ENCODE measurements around the gene SPOCK3.
A peak's percentile ranks its signal among the peaks of the same experiment; 100 is the strongest.
"Not testable (repeated sequence)": the region's sequence is repeated elsewhere in the genome, so short reads cannot be mapped to it uniquely, and the experiment has no call there.

SPOCK3 gene

GRCh38 chr4:167234316-167234881 lies at the start of gene SPOCK3:
Gene SPOCK3 (minus strand): TSS chr4:167234494.
- Histone ChIP-seq H3K4me1 (ENCODE audit: control insufficient read depth, insufficient read depth, low read length) (peaks cover 4% of the 10 kb centered on the region), H3K9ac (ENCODE audit: low read depth, low read length) (peak within 1 kb of the TSS; percentile 8), H3K27me3 (ENCODE audit: control insufficient read depth, insufficient read depth, low read length) (peaks cover 37% of the 10 kb centered on the region), H3K9me3 (ENCODE audit: control insufficient read depth, insufficient read depth, low read length) (no peaks in the 10 kb centered on the region), H3K36me3 (ENCODE audit: control insufficient read depth, insufficient read depth, low read length) (no peaks in the 10 kb centered on the region), H3K4me3 (ENCODE audit: low read depth, low read length) (peak within 1 kb of the TSS; percentile 86)

DNA sequence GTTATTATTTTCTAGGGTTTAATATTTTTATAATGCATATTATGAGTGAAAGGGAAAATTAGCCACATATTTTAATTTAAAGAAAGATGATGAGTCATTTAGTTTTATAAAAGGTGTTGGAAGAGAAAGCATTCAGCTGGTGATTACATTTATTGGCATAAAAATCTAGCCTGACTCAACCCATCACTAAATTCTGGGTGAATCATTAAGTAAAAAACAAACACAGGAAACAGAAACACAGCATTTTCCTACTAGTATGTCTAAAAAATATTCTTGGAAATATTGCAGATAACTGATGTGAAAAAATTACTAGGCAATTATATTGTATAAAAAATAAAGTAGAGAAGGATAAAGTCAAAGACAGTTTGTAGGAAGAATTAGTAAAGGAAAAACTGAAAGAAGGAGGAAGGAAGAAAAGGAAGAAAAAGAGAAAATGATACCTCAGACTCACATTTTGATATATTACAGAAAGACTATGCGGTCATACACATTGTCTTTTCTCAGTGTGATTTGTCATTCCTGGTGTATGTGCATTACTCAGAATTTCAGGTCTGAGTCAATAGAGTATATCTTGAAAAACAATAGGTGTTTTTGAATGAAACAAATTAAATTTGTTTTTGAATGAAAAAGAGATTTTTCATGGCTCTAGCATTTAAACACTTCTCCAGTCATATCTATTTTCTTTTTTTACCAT lies 48.0 kb upstream of the SPOCK3 start:
- peak overlapping the region; percentile 48 for H3K4me3 ChIP-seq (ENCODE audit: low read depth, low read length)
- H3K4me1 ChIP-seq (ENCODE audit: control insufficient read depth, insufficient read depth, low read length), result no peaks in the 10 kb centered on the region
- no peak overlapping the region for H3K9ac ChIP-seq (ENCODE audit: low read depth, low read length)
- H3K36me3 ChIP-seq (ENCODE audit: control insufficient read depth, insufficient read depth, low read length), result no peaks in the 10 kb centered on the region
- H3K27me3 ChIP-seq (ENCODE audit: control insufficient read depth, insufficient read depth, low read length), result no peaks in the 10 kb centered on the region
- H3K9me3 ChIP-seq (ENCODE audit: control insufficient read depth, insufficient read depth, low read length), result no peaks in the 10 kb centered on the region

DNA sequence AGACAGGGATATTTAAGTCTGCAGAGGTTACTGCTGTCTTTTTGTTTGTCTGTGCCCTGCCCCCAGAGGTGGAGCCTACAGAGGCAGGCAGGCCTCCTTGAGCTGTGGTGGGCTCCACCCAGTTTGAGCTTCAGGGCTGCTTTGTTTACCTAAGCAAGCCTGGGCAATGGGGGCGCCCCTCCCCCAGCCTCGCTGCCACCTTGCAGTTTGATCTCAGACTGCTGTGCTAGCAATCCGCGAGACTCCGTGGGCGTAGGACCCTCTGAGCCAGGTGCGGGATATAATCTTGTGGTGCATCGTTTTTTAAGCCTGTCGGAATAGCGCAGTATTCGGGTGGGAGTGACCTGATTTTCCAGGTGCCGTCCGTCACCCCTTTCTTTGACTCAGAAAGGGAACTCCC lies 47.3 kb upstream of the SPOCK3 start:
- not testable (repeated sequence) for H3K9me3 ChIP-seq (ENCODE audit: control insufficient read depth, insufficient read depth, low read length); H3K27me3 ChIP-seq (ENCODE audit: control insufficient read depth, insufficient read depth, low read length); H3K36me3 ChIP-seq (ENCODE audit: control insufficient read depth, insufficient read depth, low read length); H3K4me1 ChIP-seq (ENCODE audit: control insufficient read depth, insufficient read depth, low read length); H3K9ac ChIP-seq (ENCODE audit: low read depth, low read length)
- H3K4me3 ChIP-seq (ENCODE audit: low read depth, low read length), result peak overlapping the region; percentile 48

DNA sequence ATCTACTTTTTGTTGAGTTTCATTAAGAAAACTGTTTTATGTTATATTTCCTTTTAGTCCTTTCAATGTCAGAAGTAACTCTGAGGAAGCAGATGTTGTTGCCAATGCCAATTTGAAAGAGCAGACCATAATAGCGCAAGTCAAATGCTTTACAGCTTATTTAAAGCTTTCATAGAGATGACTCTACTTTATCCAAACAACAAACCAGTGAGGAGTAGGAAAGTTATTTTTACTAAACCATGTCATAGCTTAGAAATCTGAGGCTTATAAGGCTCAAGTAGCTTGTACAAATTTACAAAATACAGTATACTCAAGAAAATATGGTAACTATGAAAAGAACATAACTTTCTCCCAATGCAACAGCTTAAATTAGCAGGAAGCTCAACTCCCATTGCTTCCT lies 40.1 kb upstream of the SPOCK3 start:
- Histone ChIP-seq H3K27me3 (ENCODE audit: control insufficient read depth, insufficient read depth, low read length) (no peaks in the 10 kb centered on the region), H3K9me3 (ENCODE audit: control insufficient read depth, insufficient read depth, low read length) (no peaks in the 10 kb centered on the region), H3K4me1 (ENCODE audit: control insufficient read depth, insufficient read depth, low read length) (no peaks in the 10 kb centered on the region), H3K36me3 (ENCODE audit: control insufficient read depth, insufficient read depth, low read length) (no peaks in the 10 kb centered on the region), H3K4me3 (ENCODE audit: low read depth, low read length) (no peak overlapping the region), H3K9ac (ENCODE audit: low read depth, low read length) (no peak overlapping the region)

- Histone ChIP-seq H3K4me3 (ENCODE audit: low read depth, low read length) (no peak overlapping the region), H3K9me3 (ENCODE audit: control insufficient read depth, insufficient read depth, low read length) (no peaks in the 10 kb centered on the region), H3K4me1 (ENCODE audit: control insufficient read depth, insufficient read depth, low read length) (peaks cover 2% of the 10 kb centered on the region), H3K36me3 (ENCODE audit: control insufficient read depth, insufficient read depth, low read length) (no peaks in the 10 kb centered on the region), H3K9ac (ENCODE audit: low read depth, low read length) (no peak overlapping the region), H3K27me3 (ENCODE audit: control insufficient read depth, insufficient read depth, low read length) (no peaks in the 10 kb centered on the region)
Observed at GRCh38 chr4:167265231-167265630, 30.9 kb upstream of the SPOCK3 start.

DNA sequence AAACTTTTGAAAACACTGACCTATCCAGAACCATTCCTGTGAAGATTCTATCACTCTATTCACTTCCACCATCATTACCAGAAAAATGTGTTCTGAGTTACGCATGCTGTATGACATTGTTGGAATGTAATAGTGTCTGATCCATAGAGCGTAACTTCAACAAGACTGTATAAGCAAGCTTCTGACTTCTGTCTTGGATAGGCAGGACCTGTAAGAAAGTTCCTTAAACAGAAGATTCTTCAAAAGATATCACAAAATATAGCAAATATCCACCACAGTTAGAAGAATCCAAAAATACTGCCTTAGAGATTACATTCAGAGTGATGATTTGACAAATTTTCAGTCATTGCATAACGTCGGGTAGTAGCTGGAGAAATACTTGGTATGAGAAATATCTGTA lies 14.0 kb upstream of the SPOCK3 start:
- no peak overlapping the region for H3K9ac ChIP-seq (ENCODE audit: low read depth, low read length)
- H3K9me3 ChIP-seq (ENCODE audit: control insufficient read depth, insufficient read depth, low read length), result no peaks in the 10 kb centered on the region
- no peaks in the 10 kb centered on the region for H3K4me1 ChIP-seq (ENCODE audit: control insufficient read depth, insufficient read depth, low read length)
- H3K4me3 ChIP-seq (ENCODE audit: low read depth, low read length), result no peak overlapping the region
- H3K27me3 ChIP-seq (ENCODE audit: control insufficient read depth, insufficient read depth, low read length), result no peaks in the 10 kb centered on the region
- no peaks in the 10 kb centered on the region for H3K36me3 ChIP-seq (ENCODE audit: control insufficient read depth, insufficient read depth, low read length)

GRCh38 chr4:167239627-167240026 lies 5.3 kb upstream of the SPOCK3 start:
- peaks cover 10% of the 10 kb centered on the region for H3K27me3 ChIP-seq (ENCODE audit: control insufficient read depth, insufficient read depth, low read length)
- no peaks in the 10 kb centered on the region for H3K9me3 ChIP-seq (ENCODE audit: control insufficient read depth, insufficient read depth, low read length)
- no peak overlapping the region for H3K4me3 ChIP-seq (ENCODE audit: low read depth, low read length)
- H3K4me1 ChIP-seq (ENCODE audit: control insufficient read depth, insufficient read depth, low read length), result no peaks in the 10 kb centered on the region
- no peak overlapping the region for H3K9ac ChIP-seq (ENCODE audit: low read depth, low read length)
- no peaks in the 10 kb centered on the region for H3K36me3 ChIP-seq (ENCODE audit: control insufficient read depth, insufficient read depth, low read length)

DNA sequence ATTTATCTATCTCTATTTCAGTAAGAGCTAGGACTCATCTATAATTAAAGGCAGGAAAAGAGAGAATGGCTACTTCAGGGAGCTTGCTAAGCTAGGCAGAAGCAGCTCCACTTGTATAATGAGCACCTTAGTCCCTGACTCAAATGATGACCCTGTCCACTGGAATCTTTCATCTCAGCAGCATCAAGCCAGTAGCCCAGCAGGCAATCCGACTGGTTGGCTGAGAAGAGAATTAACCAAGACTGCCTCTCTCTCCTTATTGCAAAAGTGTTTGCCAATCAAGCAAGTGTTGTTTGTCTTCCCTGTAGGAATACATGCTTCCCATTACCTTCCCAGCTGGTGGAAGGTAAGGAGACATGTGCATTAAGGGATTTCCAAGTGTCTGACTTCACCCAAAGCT lies 3.9 kb upstream of the SPOCK3 start:
- H3K4me1 ChIP-seq (ENCODE audit: control insufficient read depth, insufficient read depth, low read length), result no peaks in the 10 kb centered on the region
- H3K9ac ChIP-seq (ENCODE audit: low read depth, low read length), result no peak overlapping the region
- no peaks in the 10 kb centered on the region for H3K36me3 ChIP-seq (ENCODE audit: control insufficient read depth, insufficient read depth, low read length)
- H3K9me3 ChIP-seq (ENCODE audit: control insufficient read depth, insufficient read depth, low read length), result no peaks in the 10 kb centered on the region
- H3K27me3 ChIP-seq (ENCODE audit: control insufficient read depth, insufficient read depth, low read length), result peaks cover 20% of the 10 kb centered on the region
- no peak overlapping the region for H3K4me3 ChIP-seq (ENCODE audit: low read depth, low read length)

DNA sequence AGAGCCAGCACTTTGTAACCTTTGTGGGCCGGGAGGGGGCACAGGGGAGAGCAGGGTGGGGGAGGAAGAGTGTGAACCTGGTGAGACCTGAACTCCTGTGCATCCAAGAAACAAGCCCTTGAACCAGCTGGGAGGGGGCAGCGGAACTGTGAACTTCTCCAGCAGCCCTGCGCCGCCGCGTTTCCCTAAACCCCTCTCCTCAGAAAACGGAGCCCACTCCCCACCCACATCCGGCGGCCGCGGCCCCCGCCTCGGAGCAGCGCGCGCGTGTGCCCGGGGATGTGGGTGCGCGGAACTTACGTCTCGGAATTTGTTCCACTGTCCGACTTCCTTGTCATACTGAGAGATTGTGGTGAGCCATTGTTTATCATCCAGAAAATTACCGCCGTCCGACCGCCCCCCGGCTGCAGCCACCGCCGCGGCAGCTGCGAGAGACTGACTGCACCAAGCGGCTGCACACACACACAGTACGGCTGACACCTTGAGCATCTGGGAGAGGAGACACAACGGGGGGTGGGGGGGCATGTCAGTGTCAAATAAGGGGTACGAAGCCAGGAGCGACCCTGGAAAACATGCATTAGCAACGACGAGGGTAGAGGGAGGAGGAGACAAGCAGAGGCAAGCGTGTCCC lies 494 bp downstream of the SPOCK3 start:
- H3K4me3 ChIP-seq (ENCODE audit: low read depth, low read length), result peak overlapping the region; percentile 86
- no peak overlapping the region for H3K9ac ChIP-seq (ENCODE audit: low read depth, low read length)
- H3K4me1 ChIP-seq (ENCODE audit: control insufficient read depth, insufficient read depth, low read length), result peaks cover 4% of the 10 kb centered on the region
- no peaks in the 10 kb centered on the region for H3K9me3 ChIP-seq (ENCODE audit: control insufficient read depth, insufficient read depth, low read length)
- no peaks in the 10 kb centered on the region for H3K36me3 ChIP-seq (ENCODE audit: control insufficient read depth, insufficient read depth, low read length)
- H3K27me3 ChIP-seq (ENCODE audit: control insufficient read depth, insufficient read depth, low read length), result peaks cover 37% of the 10 kb centered on the region

DNA sequence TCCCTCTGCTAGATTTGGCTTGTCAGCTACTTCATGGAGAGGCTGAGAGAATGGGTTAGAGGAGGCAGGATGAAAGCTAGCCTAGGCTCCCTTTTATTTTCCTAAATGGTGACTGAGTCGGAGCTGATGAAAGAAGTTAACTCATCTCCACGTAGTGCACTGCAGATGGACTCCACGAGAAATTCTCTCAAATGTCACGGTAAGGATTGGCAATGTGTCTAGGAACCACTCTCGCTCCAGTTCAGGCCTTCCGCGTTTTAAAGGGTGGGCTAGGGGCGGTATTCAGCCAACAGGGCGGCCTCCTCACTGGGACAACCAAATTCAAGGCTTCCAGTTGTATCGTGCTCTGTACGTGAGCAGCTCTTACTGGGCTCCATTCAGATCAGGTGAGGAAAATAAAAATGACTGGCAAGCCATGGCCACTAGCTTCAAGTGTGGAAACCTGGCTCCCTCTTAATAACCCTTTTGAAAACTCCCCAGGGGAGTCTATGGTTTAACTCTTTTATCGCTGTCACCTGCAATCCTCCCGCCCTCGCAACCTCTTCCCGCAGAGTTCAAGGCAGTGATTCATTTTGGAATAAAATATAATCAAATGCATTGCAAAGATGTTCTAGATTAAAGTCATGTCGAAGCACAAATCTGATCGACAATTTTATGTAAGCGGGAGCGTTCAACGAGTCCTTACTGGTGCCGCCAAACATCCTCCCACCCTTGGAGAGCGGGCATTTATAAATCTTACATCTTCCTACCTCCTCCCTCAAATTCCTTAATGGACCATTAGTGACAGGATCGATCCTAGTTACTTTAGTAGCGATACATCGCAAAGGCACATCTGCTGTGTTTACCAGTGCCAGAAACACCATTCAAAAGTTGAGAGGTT lies 1.2 kb downstream of the SPOCK3 start:
- Histone ChIP-seq H3K36me3 (ENCODE audit: control insufficient read depth, insufficient read depth, low read length) (no peaks in the 10 kb centered on the region), H3K4me3 (ENCODE audit: low read depth, low read length) (peak overlapping the region; percentile 86), H3K27me3 (ENCODE audit: control insufficient read depth, insufficient read depth, low read length) (peaks cover 37% of the 10 kb centered on the region), H3K9ac (ENCODE audit: low read depth, low read length) (no peak overlapping the region), H3K4me1 (ENCODE audit: control insufficient read depth, insufficient read depth, low read length) (peaks cover 4% of the 10 kb centered on the region), H3K9me3 (ENCODE audit: control insufficient read depth, insufficient read depth, low read length) (no peaks in the 10 kb centered on the region)

- peaks cover 37% of the 10 kb centered on the region for H3K27me3 ChIP-seq (ENCODE audit: control insufficient read depth, insufficient read depth, low read length)
- no peak overlapping the region for H3K9ac ChIP-seq (ENCODE audit: low read depth, low read length)
- no peak overlapping the region for H3K4me3 ChIP-seq (ENCODE audit: low read depth, low read length)
- peaks cover 4% of the 10 kb centered on the region for H3K4me1 ChIP-seq (ENCODE audit: control insufficient read depth, insufficient read depth, low read length)
- no peaks in the 10 kb centered on the region for H3K36me3 ChIP-seq (ENCODE audit: control insufficient read depth, insufficient read depth, low read length)
- H3K9me3 ChIP-seq (ENCODE audit: control insufficient read depth, insufficient read depth, low read length), result no peaks in the 10 kb centered on the region
Observed at GRCh38 chr4:167230744-167231143, 3.5 kb downstream of the SPOCK3 start.
